OCI-LY7 (cell line): Measurements from ENCODE around the gene LY6G6D.

ENCODE experiments used
- EZH2phosphoT487 ChIP-seq: fragments of 200-600 bp; sonication (generic); IDR thresholded peaks from 2 replicates; pipeline ENCODE4 v1.6.1; 2018; ENCODE audit warnings: low read depth, borderline replicate concordance, mild to moderate bottlenecking, mixed run types, antibody characterized with exemption, low read length, moderate library complexity, mixed read lengths
- TF ChIP-seq, protein P1 (sequence below): fragments of 200-600 bp; sonication (generic); conservative IDR thresholded peaks from 2 replicates; pipeline ENCODE4 v1.5.1; 2014; ENCODE audit warnings: mild to moderate bottlenecking, antibody characterized with exemption, low read length, moderate library complexity, mixed read lengths

DNA sequence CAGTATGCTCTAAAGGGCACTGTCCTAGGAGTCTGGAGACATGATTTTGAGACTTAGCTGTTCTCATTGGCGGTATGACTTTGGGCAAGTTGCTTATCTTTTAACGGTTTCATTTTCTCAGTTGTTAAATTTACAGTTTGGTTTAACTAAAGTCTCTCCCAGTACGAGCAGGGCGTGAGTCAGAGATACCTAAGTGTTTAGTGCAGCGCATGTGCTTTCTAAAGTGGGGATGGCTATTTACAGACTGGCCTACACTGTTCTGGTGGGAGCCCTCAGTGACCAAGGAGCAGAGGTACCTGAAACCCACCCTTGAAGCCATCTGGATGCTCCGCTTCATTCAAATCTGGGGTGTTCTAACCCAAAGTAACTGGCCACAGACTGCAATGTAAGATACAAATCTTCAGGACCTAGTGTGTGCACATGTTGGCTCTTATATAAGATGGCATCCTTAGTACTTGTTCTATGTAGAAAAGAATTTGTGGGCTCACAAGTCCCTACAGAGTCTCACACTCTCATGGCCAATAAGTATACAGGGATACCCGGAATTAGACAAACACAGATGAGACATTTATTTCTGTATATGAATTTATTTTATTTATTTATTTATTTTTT is 35.4 kb downstream of the LY6G6D start:
- no peak for TF ChIP-seq EZH2phosphoT487
- TF ChIP-seq, protein P1, sequence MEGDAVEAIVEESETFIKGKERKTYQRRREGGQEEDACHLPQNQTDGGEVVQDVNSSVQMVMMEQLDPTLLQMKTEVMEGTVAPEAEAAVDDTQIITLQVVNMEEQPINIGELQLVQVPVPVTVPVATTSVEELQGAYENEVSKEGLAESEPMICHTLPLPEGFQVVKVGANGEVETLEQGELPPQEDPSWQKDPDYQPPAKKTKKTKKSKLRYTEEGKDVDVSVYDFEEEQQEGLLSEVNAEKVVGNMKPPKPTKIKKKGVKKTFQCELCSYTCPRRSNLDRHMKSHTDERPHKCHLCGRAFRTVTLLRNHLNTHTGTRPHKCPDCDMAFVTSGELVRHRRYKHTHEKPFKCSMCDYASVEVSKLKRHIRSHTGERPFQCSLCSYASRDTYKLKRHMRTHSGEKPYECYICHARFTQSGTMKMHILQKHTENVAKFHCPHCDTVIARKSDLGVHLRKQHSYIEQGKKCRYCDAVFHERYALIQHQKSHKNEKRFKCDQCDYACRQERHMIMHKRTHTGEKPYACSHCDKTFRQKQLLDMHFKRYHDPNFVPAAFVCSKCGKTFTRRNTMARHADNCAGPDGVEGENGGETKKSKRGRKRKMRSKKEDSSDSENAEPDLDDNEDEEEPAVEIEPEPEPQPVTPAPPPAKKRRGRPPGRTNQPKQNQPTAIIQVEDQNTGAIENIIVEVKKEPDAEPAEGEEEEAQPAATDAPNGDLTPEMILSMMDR, result no peak
